Neutrophil (primary cell): ENCODE measurements around the gene SLC6A2.

Experiments
- H3K27ac ChIP-seq: fragments of 200-600 bp; sonication (generic); 2 replicates; pipeline ENCODE4 v1.5.1; 2016; ENCODE audit warnings: mild to moderate bottlenecking, moderate library complexity
- H3K27me3 ChIP-seq: fragments of 200-600 bp; sonication (generic); 2 replicates; pipeline ENCODE4 v1.6.0; 2016; ENCODE audit warnings: mild to moderate bottlenecking
- H3K36me3 ChIP-seq: fragments of 200-600 bp; sonication (generic); 2 replicates; pipeline ENCODE4 v1.5.1; 2017
- H3K4me1 ChIP-seq, 2 experiments: fragments of 200-600 bp in 1 of 2; sonication (generic) in 1 of 2; 1 replicate in 1 of 2; 2 replicates in 1 of 2; pipeline versions ENCODE4 v1.5.1 to v1.6.1; 2013 to 2016; ENCODE audit warnings: low read depth in 1 of 2, low read length in 1 of 2, mild to moderate bottlenecking in 1 of 2, moderate library complexity in 1 of 2; ENCODE audit not compliant: control insufficient read depth in 1 of 2, insufficient read depth in 1 of 2
- H3K4me3 ChIP-seq, 2 experiments: fragments of 200-600 bp in 1 of 2; sonication (generic) in 1 of 2; 1 replicate in 1 of 2; 2 replicates in 1 of 2; pipeline ENCODE4 v1.5.1; 2013 to 2016; ENCODE audit warnings: low read depth in 1 of 2, low read length in 1 of 2, mild to moderate bottlenecking in 1 of 2, moderate library complexity in 1 of 2
- H3K9me3 ChIP-seq: fragments of 200-600 bp; sonication (generic); 2 replicates; pipeline ENCODE4 v1.5.1; 2016
- TF ChIP-seq, protein P1 (sequence below): fragments of 200-600 bp; sonication (generic); IDR thresholded peaks from 2 replicates; pipeline ENCODE4 v1.5.1; 2016; ENCODE audit warnings: antibody characterized with exemption

The SLC6A2 gene

DNA sequence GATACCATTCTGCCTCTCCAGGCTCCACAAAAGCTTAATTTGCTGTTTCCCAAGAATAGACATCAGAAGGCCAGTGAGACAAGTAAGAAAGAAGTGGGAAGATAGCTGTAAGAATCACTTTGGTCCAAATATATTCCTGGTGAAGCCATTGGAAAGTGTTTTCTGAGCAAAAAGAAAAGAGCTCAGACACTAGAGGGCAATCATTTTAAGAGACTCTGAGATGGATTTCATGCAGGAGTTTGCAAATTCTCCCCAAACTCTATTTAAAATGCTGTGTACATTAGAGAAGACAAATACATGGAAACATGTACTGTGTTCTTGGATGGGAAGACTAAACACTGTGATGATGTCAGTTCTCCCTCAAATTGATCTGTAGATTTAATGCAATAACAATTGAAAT lies 8.0 kb upstream of the SLC6A2 start:
- Histone ChIP-seq H3K27ac (no peak overlapping the region), H3K9me3 (no peaks in the 10 kb centered on the region), H3K4me1 (no peaks in the 10 kb centered on the region), H3K36me3 (no peaks in the 10 kb centered on the region), H3K27me3 (peaks cover 41% of the 10 kb centered on the region), H3K4me3 (no peak overlapping the region)
- TF ChIP-seq, protein P1, sequence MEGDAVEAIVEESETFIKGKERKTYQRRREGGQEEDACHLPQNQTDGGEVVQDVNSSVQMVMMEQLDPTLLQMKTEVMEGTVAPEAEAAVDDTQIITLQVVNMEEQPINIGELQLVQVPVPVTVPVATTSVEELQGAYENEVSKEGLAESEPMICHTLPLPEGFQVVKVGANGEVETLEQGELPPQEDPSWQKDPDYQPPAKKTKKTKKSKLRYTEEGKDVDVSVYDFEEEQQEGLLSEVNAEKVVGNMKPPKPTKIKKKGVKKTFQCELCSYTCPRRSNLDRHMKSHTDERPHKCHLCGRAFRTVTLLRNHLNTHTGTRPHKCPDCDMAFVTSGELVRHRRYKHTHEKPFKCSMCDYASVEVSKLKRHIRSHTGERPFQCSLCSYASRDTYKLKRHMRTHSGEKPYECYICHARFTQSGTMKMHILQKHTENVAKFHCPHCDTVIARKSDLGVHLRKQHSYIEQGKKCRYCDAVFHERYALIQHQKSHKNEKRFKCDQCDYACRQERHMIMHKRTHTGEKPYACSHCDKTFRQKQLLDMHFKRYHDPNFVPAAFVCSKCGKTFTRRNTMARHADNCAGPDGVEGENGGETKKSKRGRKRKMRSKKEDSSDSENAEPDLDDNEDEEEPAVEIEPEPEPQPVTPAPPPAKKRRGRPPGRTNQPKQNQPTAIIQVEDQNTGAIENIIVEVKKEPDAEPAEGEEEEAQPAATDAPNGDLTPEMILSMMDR: no peak

DNA sequence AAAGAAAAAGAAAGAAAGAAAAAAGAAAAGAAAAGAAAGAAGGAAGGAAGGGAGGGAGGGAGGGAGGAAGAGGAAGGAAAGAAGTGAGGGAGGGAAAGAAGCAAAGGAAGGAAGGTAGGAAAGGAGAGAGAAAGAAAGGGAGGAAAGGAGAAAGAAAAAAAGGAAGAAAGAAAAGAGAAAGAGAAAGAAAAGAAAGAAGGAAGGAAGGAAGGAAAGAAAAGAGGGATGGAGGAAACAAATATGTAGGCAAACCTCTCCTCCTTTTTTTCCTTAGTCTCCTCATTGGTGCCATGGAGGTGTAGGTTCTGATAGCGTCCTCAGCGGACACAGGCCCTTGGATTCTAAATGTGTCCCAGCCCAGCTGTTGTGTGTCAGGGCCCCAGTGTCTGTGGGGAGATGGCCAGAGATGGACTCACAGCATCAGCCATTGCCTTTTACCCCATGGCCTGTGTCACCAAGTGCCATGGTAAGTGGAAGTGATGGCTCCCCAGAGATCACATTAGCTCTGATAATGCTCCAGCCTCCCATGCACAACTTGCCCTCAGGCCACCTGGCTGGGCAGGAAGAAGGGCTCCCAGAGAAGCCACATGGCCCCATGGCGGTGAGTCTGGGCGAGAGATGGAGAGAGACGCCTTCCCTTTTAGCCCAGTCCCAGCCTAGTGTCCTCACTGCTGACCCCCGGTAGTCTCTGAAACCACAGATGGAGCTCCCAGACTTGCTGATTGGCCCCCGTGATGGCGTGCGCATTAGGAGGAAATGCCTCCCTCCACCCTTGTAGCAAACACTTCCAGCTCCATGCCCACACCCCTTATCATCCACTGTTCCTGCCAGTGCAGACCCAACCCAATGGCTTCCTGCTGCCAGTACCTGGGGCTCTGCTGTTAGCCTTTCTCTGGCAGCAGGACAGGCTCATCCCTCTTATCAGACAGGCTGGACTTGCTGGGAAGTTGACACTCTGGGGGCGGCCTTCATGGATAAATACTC lies 3.7 kb upstream of the SLC6A2 start:
- Histone ChIP-seq H3K4me3 (no peak overlapping the region), H3K27ac (no peak overlapping the region), H3K9me3 (no peaks in the 10 kb centered on the region), H3K4me1 (no peaks in the 10 kb centered on the region), H3K27me3 (peaks cover 85% of the 10 kb centered on the region), H3K36me3 (no peaks in the 10 kb centered on the region)
- TF ChIP-seq, protein P1: no peak

- no peak overlapping the region for H3K27ac ChIP-seq
- TF ChIP-seq, protein P1: no peak
- H3K4me3 ChIP-seq: no peak overlapping the region
- H3K9me3 ChIP-seq: no peaks in the 10 kb centered on the region
- H3K27me3 ChIP-seq: peaks cover 88% of the 10 kb centered on the region
- H3K36me3 ChIP-seq: no peaks in the 10 kb centered on the region
- no peaks in the 10 kb centered on the region for H3K4me1 ChIP-seq
Measured at GRCh38 chr16:55653106-55653505, 2.7 kb upstream of the SLC6A2 start.

DNA sequence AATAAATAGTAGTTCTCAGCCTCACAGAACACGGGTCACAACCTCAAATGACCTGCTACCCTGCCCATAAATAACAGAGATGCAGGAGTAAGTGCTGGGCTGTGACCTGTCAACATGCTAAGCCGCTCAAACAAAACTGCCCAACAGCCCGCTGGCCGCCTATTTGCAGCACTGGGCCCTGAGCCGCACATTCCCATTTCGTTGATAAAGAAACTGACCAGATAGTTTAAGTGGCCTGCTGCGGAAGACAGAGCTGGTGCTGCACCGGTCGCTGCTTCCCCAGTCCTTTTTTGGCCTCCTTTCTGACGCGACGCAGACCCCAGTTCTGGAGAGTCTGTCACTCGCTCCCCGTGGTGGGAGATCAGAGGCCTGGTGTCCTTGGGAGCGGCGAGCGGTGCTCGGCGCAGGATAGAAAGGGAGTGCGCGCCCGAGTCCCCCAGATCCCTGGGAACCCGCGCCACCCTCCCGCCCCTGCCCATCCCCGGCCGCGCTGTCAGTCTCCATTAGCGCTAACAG lies 349 bp upstream of the SLC6A2 start:
- H3K27me3 ChIP-seq: peaks cover 93% of the 10 kb centered on the region
- H3K36me3 ChIP-seq: no peaks in the 10 kb centered on the region
- no peak overlapping the region for H3K4me3 ChIP-seq

GRCh38 chr16:55656691-55657092 lies 904 bp downstream of the SLC6A2 start:
- Histone ChIP-seq H3K27ac (no peak overlapping the region), H3K9me3 (no peaks in the 10 kb centered on the region), H3K4me1 (no peaks in the 10 kb centered on the region), H3K27me3 (peaks cover 96% of the 10 kb centered on the region), H3K36me3 (no peaks in the 10 kb centered on the region), H3K4me3 (no peak overlapping the region)
- TF ChIP-seq, protein P1: no peak

More for the DNA sequence above, 349 bp upstream of the SLC6A2 start:
- Histone ChIP-seq H3K9me3 (no peaks in the 10 kb centered on the region), H3K27ac (no peak overlapping the region), H3K4me1 (no peaks in the 10 kb centered on the region)
- TF ChIP-seq, protein P1: no peak
